HG02981 (cell line): ENCODE data around the gene FARS2.
A peak's percentile ranks its signal among the peaks of the same experiment; 100 is the strongest.

Source experiments
- ATAC-seq: cut with Tn5 transposase; IDR thresholded peaks from one replicate; pipeline ENCODE4 v1.9.1; 2021; ENCODE audit warnings: mild to moderate bottlenecking, moderate library complexity; ENCODE audit not compliant: unreplicated experiment

FARS2 gene

GRCh38 chr6:5707281-5708045 lies 446.1 kb downstream of the FARS2 start:
- no peak for ATAC-seq

GRCh38 chr6:5710516-5710915 lies 449.2 kb downstream of the FARS2 start:
- ATAC-seq: no peak

GRCh38 chr6:5710936-5711335 lies 449.6 kb downstream of the FARS2 start:
- ATAC-seq: no peak

DNA sequence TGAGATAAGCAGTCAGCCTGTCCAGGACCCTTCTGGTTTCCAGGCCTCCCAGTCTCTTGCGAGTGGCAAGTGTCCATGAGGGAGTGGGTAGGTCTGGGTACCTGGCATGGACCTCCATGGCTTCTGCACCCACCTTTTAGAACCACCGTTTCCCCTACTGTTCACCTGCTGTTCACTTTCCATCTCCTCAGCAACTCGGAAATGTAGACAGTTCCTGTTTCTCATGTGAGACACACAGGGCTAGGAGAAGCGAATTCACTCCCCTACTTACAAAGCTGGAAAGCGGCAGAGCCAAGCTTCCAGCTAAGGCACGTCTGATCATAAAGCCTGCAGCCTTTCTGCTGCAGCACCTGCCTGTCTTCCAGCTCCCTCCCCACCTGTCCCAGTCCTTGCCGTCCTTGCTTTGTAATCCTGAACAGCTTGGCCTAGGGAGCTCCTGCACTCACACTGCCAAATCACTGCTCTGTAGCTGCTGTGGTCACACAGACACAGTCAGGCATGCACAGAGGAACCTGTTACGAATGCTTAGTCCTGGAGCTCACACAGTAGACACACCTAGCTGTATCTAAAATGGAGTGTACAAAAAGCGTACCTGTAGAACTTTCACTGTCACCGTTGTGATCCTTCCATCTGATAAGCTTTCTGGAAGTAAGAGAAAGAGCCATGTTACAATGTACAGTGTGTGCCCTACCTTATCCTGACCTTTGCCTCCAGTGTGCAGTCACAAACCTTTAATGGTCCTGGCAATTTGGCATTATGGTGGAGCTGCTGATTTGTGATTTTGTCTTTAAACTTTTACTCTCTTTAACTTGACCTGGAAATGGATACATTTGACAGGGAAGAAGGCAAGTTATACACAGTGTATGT lies 451.3 kb downstream of the FARS2 start:
- no peak for ATAC-seq

- ATAC-seq: no peak
Observed at GRCh38 chr6:5713519-5713918, 452.2 kb downstream of the FARS2 start.

DNA sequence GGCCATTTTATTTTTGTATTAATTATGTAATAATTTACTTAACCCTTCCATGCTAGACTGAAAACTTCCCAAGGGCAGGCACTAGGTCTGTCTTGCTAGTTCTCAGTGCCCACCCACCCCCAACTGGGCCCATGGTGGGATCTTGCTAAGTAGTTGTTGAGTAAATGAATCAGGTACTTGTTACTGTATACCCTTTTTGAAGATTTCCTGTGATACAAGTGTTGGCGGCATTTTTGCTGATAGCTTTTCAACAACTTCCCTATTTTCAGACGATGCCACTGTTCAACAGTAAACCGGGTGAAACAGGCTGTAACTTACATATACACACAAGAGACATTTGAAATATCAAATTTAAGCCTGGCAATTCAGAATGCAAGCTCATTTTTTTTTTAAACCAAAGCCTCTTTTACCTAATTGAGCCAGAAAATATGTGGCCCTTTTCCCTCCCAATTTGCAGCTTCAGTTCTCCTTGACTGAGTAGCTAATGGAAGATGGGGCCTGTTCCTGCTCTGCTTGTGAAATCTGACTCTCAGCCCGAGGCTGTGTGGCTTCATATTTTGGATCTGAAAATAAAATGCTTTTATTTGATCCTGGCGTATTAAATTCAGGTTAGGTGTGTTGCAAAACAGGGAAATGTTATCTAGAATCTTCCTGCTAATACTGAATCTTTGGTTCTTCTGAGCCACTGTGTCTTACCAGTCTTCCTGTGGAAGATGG lies 457.1 kb downstream of the FARS2 start:
- no peak for ATAC-seq

GRCh38 chr6:5723841-5724691 lies 462.8 kb downstream of the FARS2 start:
- peak; percentile 96 for ATAC-seq

GRCh38 chr6:5724911-5725310 lies 463.6 kb downstream of the FARS2 start:
- ATAC-seq: no peak

DNA sequence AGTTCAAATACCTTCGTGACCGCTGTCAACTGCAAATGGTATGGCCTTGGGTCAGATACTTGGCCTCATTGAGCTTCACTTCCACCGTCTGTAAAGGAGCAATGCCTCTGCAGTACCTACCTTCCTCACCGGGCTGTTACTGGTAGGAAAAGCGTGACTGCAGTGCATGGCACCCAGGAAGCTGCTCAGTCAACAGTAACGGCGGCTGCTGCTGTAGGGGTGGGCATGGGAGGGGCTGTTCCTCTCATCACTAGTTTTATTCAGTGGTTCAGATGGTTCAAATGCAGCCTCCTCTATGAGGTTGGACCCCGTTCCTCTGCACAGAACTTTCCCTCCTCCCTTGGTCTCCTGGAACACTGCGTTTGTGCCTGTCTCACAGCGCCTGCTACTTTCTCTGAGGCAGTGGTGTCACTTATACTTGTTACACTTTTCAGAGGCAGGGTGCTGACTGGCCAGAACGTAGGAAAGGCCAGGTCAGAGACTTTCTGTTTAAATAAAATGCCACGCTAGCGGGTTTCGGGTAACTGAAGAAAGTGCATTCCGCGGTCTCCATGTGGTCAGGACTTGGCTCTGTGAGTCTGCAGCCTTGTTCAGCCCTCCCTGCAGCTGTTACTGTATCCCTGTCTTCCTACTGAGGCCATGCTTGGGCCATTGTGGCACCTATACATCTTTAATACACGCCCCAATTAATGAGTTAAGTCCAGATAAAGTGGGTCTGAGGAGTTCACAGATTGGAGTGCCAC lies 465.8 kb downstream of the FARS2 start:
- ATAC-seq: no peak

GRCh38 chr6:5728351-5729079 lies 467.2 kb downstream of the FARS2 start:
- ATAC-seq: no peak

GRCh38 chr6:5729080-5729434 lies 467.7 kb downstream of the FARS2 start:
- no peak for ATAC-seq

DNA sequence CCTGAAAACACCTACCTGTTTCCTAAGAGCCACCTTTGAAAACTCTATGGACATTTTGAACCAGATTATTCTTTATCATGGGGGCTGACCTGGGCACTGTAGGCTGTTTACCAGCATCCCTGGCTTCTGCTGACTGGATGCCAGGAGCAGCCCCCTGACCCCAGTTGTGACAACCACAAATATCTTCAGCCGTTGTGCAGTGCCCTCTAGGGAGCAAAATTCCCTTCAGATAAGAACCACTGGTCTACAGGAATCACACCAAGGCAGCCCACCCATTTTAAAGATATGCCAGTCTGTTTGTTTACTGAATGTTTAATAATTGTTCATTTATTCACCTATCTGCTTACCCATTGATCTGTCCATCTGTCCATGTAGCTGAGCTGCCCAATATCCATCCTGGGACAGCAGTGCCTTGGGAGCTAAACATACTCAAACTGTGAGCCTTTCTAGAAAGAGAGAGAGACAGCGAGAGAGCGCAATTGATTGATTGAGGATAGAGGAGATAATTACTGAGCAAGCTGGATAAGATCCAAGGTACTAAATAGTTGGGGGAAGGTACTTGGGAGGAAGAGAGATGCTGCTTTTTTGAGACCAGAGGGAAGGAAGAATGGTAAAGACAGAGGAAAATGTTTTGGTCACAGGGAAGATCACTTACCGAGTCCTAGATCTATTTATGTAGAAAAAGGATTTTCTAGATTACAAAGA lies 468.7 kb downstream of the FARS2 start:
- ATAC-seq: no peak

- no peak for ATAC-seq
Observed at GRCh38 chr6:5730585-5731263, 469.4 kb downstream of the FARS2 start.

GRCh38 chr6:5731435-5731834 lies 470.1 kb downstream of the FARS2 start:
- no peak for ATAC-seq

DNA sequence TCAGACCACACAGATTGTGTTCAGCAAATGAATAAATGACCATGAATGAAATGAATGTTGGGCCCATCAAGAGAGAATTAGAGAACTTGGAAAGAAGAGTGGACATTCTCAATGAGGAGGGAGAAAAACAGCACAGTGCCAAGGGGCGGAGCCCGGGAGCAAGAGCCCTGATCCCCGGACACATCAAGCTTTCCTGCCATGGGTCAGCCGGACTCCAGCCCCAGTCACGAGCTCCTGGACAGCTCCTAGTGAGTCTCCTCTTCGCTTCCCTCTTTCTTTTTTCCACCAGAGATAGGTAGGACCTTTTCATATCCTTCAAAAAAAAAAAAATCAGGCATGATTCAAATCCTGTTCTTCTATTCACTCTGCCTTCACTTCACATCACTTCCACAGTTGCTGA lies 471.2 kb downstream of the FARS2 start:
- no peak for ATAC-seq

DNA sequence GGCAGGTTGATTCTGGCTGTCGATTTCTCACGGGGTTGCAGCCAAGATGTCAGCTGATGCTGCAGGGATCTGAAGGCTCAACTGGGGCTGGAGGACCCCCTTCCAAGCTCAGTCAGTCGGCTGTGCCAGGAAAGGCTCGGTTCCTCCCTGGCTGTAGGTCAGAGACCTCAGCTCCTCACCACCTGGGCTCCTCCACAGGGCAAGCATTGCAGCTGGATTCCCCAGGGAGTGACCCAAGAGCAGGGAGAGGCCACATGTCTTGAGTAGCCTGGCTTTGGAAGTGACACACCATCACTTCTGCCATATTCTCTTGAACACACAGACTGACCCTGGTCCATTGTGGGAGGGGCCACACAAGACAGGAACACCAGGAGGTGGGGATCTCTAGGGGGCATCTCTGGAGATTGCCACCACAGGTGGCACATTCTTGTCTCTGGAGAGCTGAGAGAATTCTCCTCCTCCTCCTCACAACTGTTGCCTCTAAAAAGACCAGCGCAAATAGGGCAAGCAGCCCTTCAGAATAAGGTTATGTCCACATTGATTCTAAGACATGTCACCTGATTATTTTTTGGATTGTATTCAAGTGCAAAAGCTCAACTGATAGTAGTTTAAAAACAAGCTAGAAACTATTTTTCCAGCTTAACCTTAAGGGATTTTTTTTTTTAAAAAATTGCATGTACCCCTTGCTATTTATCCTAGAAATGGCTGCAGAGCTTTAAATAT lies 474.9 kb downstream of the FARS2 start:
- no peak for ATAC-seq

DNA sequence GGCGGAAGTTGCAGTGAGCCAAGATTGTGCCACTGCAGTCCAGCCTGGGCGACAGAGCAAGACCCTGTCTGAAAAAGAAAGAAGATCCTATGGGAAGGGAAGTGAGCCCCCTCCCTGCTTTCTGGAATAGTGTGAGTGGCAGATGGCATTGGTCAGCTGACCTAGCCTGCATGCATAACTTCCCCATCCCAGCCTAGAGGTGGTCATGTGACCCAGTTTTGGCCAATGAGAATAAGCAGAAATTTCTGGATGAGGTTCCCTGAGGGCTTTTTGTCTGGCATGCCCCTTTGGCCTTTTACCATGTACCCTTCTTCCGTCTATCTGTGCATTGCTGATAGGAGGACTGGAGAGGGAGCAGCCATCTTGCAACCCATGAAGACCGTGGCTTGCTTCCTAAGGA lies 476.1 kb downstream of the FARS2 start:
- ATAC-seq: no peak

- no peak for ATAC-seq
Observed at GRCh38 chr6:5738211-5738610, 476.9 kb downstream of the FARS2 start.
